GM20431 (cell line): ENCODE results near the gene YAP1.

Experiments
- in situ Hi-C: fragments of 300-500 bp; cut with MseI, MboI; formaldehyde crosslinking; loops from one replicate; pipeline ENCODE4 v1.15.0; 2020; ENCODE audit warnings: low sequenced_read_pairs; ENCODE audit not compliant: unreplicated experiment

YAP1 gene

DNA sequence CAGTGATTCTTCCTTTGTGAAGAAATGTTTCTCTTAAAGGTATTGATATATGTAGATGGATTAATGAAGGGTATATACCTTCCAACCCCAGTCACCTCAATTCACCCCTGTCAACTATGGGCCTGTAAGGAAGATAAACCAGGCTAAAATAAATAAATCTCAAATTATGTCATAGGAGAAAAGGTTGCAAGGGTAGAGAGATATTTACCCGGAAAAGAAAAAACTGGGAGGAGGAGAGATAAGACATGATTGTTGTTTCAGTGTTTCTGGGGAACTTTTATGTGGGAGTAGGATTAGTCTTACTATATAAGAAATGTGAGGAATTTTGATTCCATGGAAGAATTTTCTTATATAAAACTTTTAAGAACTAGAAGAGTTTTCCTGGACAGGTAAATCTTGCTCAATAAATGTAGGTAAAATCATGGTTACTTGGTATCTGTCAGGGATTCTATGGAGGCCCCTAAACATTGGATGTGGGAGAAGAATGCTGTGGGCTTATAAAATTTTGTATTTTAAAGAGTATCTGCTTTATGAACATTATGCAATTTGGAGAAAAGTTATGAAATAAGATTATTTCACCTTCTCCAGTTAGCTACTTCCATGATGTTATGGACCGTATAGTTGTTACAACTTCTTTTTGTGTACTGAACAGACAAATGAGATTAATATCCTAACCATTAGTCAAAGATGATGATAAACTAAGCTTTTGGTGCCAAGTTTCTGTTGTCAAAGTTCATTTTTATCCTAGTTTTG, 6.4 kb downstream of the YAP1 start:
- in situ Hi-C loops, result no loop called here

GRCh38 chr11:102117472-102118113, 7.3 kb downstream of the YAP1 start:
- in situ Hi-C loops, result no loop called here

DNA sequence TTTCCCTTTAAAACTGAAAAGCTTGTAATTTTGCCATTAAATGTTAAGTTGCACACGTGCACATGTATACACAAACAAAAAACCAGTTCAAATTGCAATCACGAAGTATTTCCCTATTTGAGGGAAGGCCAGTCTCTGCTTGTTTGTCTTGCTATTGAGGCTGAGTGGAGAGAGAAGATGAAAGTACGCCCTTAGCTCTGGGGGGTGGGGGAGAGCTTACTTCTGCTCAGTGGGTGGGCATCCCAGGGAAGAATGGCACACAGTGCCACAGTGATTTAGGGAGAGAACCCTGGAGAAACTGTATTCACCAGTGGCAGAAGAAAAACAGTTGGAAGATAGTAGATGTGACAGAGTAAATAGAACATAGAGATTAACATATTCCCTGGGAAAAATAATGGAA, 8.7 kb downstream of the YAP1 start:
- in situ Hi-C loops, result no loop called here

- in situ Hi-C loops, result no loop called here
These were observed 9.8 kb downstream of the YAP1 start for GRCh38 chr11:102119997-102120396.

DNA sequence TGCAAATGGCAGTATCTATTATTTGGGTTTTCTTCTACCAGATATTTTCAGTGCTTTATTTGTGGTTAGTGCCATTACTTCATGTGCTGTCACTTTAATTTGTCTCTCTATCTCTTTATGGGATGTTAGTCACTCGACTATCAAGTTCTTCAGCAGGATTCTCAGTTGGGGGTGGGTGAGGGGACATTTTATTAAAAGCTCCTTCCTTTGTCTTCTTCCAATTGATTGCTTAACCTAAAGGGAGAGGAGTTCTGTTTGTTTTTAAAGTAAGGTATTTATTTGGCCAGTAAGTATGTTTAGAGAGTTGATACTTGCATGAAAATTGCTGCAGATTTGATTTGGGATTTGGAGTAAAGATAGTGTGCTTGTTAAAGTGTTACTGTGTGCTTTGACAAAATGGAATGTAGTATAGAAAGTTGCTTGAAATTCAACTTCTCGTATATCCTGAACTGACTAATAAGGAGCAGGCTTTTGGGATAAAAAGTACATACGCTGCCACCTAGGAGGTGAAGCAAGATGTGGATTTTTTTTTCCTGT, 10.3 kb downstream of the YAP1 start:
- in situ Hi-C loops, result no loop called here

GRCh38 chr11:102121329-102121728, 11.1 kb downstream of the YAP1 start:
- in situ Hi-C loops, result no loop called here

- in situ Hi-C loops, result no loop called here
These were observed 24.4 kb downstream of the YAP1 start for GRCh38 chr11:102134597-102134996.

GRCh38 chr11:102135256-102135655, 25.0 kb downstream of the YAP1 start:
- in situ Hi-C loops, result no loop called here

GRCh38 chr11:102138223-102138622, 28.0 kb downstream of the YAP1 start:
- in situ Hi-C loops, result no loop called here

- in situ Hi-C loops, result no loop called here
These were observed 28.4 kb downstream of the YAP1 start for GRCh38 chr11:102138670-102139069.

GRCh38 chr11:102139081-102139498, 28.8 kb downstream of the YAP1 start:
- in situ Hi-C loops, result no loop called here

DNA sequence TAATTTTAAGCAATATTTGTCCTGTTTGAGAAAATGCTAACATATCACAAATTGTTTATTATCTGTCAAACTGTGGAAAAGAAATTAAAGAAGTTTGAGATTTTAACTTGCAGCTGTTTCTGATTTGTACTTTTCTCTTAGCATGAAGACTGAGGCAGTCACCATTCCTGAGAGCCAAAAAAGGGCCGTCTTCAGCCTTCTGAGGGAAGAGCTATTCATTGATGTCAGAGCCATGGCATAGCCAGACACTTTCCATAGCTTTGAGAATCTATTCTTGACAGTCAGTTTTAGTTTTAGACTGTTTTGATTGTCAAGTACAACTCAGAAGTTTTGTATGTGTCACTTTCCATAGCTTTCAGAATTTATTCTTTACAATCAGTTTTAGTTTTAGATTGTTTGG, 32.1 kb downstream of the YAP1 start:
- in situ Hi-C loops, result no loop called here

DNA sequence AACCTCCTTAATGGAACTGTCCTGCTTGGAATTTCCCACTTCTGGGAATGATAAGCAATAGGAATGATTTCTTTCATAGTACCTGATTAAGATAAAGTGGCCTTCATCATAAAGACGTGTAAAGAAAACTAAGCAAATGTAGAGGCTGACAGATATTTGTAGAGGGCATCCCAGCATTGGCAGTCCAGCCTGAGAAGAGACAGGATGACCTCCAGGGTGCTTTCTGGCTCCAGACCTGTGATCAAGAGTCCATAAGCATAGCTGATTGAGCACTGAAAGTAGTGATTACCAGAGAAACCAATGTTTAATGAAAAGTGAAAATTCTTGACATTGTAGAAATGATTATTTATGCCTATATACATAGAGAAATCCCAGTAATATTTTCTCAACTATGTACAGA, 33.6 kb downstream of the YAP1 start:
- in situ Hi-C loops, result no loop called here

- in situ Hi-C loops, result no loop called here
These were observed 34.4 kb downstream of the YAP1 start for GRCh38 chr11:102144357-102145355.

DNA sequence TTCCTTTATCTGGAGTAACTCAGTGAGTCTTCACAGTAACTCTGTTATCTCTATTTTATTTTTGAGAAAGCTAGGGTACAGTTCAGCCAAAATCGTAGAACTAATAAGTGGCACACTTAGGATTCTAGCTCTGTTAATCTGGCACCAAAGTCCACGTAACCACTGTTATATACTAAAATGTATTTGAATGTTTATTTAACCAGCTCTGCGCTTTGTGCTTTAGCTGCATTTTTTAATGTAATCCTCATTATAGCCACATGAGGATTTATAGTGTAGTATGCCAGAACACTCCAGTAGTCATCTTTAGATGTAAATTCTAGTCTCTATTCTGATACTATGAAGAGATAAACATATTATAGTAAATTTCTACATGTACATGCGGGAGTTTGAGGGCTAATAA, 36.8 kb downstream of the YAP1 start:
- in situ Hi-C loops, result no loop called here

DNA sequence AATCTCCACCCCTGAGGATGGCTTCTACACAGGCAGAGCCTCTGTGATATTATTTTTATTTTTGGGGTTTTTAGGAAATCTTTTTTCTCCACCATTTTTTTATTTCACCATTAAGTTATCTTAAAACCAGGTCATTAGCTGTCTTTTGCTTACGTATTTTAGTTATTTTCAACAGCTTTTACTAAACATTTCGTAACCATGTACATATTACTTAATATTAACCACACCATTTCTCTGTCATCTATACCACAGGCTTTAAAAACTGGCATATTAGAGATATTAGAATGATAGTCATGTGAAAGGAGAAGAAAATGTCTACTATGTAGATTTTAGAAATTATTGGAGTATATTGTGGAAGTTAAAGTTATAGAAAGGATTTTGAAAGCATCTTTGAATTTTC, 37.4 kb downstream of the YAP1 start:
- in situ Hi-C loops, result no loop called here

GRCh38 chr11:102148059-102148458, 37.8 kb downstream of the YAP1 start:
- in situ Hi-C loops, result no loop called here

DNA sequence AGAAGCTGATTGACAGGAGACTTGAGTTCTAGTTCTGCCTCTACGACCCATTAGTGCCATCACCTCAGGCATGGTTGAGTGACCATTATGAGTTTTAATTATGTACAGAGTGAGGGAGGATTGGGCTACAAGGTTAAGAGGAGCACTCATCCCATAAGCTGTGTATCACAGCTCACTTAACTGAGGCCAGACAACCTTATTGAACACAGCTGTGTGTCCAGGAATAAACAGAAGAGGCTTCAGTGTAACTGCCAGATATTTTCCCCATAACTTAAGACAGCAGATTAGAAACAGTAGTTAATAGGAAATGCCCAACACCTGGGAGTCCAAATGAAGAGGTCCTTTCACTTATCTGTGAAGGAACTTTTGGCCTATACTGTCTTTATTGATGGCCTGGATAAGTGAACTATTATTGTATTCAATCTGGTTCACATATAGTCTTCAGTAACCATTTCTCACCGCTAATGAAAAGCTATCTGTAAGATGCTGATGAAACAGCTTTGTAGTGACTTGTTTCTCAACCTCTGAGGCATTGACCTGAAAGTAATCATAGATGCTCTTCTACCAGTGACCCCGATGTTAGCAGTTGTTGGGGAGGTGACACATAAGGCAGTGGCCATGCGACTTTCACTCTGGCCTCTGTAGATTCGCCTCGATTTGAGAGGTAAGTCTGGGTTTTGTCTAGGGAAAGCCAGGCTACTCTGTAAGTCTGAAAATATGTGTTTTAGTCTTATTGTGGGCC, 41.7 kb downstream of the YAP1 start:
- in situ Hi-C loops, result no loop called here

- in situ Hi-C loops, result no loop called here
These were observed 42.8 kb downstream of the YAP1 start for GRCh38 chr11:102153082-102153481.

GRCh38 chr11:102154806-102155205, 44.6 kb downstream of the YAP1 start:
- in situ Hi-C loops, result no loop called here
